ENCODE data around the gene GP9. TPM values are rescaled to one million over a fixed set of nuclear protein-coding genes. Genes with fewer than 3 reads are reported as not detected.
"Not testable (repeated sequence)": the region's sequence is repeated elsewhere in the genome, so short reads cannot be mapped to it uniquely, and the experiment has no call there.

The GP9 gene
- polyA plus RNA-seq, 2 of the 4 experiments (the other 2 are of a cell fraction), result not detected

DNA sequence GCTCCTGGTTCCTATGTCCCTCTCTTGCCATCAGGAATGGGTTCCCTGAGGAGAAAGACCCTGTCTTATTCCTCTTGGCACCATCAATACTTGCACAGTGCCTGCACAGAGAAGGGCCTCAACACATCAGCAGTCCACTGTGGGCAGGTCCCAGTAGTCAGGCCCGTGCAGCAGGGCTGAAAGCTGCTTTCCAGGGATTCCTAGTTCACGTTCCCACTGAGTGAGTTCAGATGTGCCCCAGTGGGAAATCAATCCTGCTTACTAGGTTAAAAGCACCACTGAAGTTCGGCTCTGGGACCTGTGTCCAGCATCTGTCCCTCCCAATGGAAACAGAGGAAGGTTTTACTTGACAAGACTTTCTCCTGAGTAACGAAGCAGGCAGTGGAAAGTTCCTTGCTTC, 45.3 kb downstream of the GP9 start (continued):
- TF ChIP-seq REST (IDR thresholded peaks at IDR 0.05), result no peak
- TF ChIP-seq CBX2 (IDR thresholded peaks at IDR 0.05; ENCODE audit: borderline replicate concordance, low read depth), result no peak

DNA sequence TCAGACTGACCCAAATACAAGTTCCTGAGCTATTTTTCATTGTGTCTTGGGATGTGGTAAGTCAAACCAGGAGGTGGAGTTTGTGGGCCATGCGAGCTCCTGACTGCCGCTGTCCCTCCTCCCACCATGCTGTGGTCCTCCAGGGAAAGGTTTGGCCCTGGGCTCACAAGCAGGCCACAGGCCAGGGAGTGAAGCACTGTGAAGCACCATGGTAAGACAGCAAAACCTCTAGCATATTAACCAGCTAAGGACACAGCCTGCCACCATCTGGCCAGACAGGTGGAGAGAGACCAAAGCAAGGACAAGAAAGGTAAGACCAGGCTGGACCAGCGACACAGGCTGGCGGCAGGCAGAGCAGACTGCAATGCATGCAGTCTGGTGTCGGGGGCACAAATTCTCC, 45.7 kb downstream of the GP9 start:
- Histone ChIP-seq H3K4me2 (no peak overlapping the region), H3K9me3 (no peaks in the 10 kb centered on the region), H3K27ac (no peak overlapping the region), H3K4me1 (no peaks in the 10 kb centered on the region), H3K4me3 (no peak overlapping the region)
- CTCF ChIA-PET, result interaction anchor here (0.6 to 2.3 kb wide), 6 partner anchors 12 to 1501 kb away, joined by 3 to 8 read pairs (median 4); partner anchors contain the start of gene RAB43
- FAIRE-seq (no peak), DNase-seq (ENCODE audit: low read depth in 1 of 2, low spot score in 1 of 2) (no peak), ATAC-seq (peak; percentile 19 to 45; a peak in 2 of 6 replicates)
- TF ChIP-seq JUNB (IDR thresholded peaks at IDR 0.05) (no peak), RAD21 (conservative IDR thresholded peaks at IDR 0.05 in 1 of 2, IDR thresholded peaks at IDR 0.05 in 1 of 2) (peak in 1 of 2 experiments; percentile 16; a peak in 1 of 5 replicates), POLR2A (IDR thresholded peaks at IDR 0.05; ENCODE audit: low read length) (no peak)
- POLR2A ChIA-PET, result no interaction called here
- WGBS (ENCODE audit: missing lambda C conversion rate), result 87% methylated on average over 5 of the region's 5 CpGs

- CTCF ChIA-PET, result interaction anchor here (1.2 to 2.3 kb wide), 3 partner anchors 16 to 137 kb away, joined by 4 to 8 read pairs (median 5); partner anchors contain the start of gene RAB43
- POLR2A ChIA-PET, result no interaction called here
- no peak for FAIRE-seq
Measured at GRCh38 chr3:129106866-129107565, 46.4 kb downstream of the GP9 start.

GRCh38 chr3:129107793-129108192, 47.2 kb downstream of the GP9 start:
- no peak for FAIRE-seq
- CTCF ChIA-PET, result interaction anchor here (1.5 to 2.3 kb wide), 2 partner anchors 15 to 137 kb away, joined by 5 to 8 read pairs; partner anchors contain the start of gene RAB43

More at GRCh38 chr3:129106866-129107565, 46.4 kb downstream of the GP9 start:
- Histone ChIP-seq H3K4me1 (no peaks in the 10 kb centered on the region), H3K4me2 (no peak overlapping the region), H3K9me3 (no peaks in the 10 kb centered on the region), H3K4me3 (no peak overlapping the region), H3K27ac (no peak overlapping the region)
- ATAC-seq, result no peak
- WGBS (ENCODE audit: missing lambda C conversion rate), result 80% methylated on average over 17 of the region's 19 CpGs
- TF ChIP-seq KDM1A (IDR thresholded peaks at IDR 0.05; ENCODE audit: low read depth), result no peak
- TF ChIP-seq JUN (IDR thresholded peaks at IDR 0.05), result no peak
- TF ChIP-seq MAFK (IDR thresholded peaks at IDR 0.05; ENCODE audit: partially characterized antibody), result no peak
- no peak for TF ChIP-seq ELK1 (IDR thresholded peaks at IDR 0.05; ENCODE audit: low read depth, low read length)
- TF ChIP-seq PHF8 (IDR thresholded peaks at IDR 0.05; ENCODE audit: borderline replicate concordance, low read depth), result no peak
- DNase-seq (ENCODE audit: low read depth in 1 of 2, low spot score in 1 of 2), result no peak

GRCh38 chr3:129111076-129111780, 50.6 kb downstream of the GP9 start:
- ChIA-PET CTCF (interaction anchor here (0.9 to 1.1 kb wide), 2 partner anchors 58 kb away, joined by 3 read pairs; no protein-coding TSS in a partner anchor), POLR2A (interaction anchor here (1.2 kb wide), 1 partner anchor 10 kb away, joined by 6 read pairs; the partner anchor contains the start of gene RAB43)
- FAIRE-seq; H3K27ac ChIP-seq; H3K4me2 ChIP-seq; H3K9me3 ChIP-seq; DNase-seq (ENCODE audit: low read depth in 1 of 2, low spot score in 1 of 2); H3K4me3 ChIP-seq; ATAC-seq: not testable (repeated sequence)
- 92% methylated on average over 9 of the region's 10 CpGs for WGBS (ENCODE audit: missing lambda C conversion rate)
- peaks cover 10% of the 10 kb centered on the region; the same call in 2 of the 3 replicates for H3K4me1 ChIP-seq

More at GRCh38 chr3:129107793-129108192, 47.2 kb downstream of the GP9 start:
- Histone ChIP-seq H3K4me3 (no peak overlapping the region), H3K27ac (no peak overlapping the region), H3K4me1 (peaks cover 4% of the 10 kb centered on the region; the same call in 2 of the 3 replicates), H3K4me2 (no peak overlapping the region), H3K9me3 (no peaks in the 10 kb centered on the region)
- POLR2A ChIA-PET, result no interaction called here
- no peak for ATAC-seq
- 87% methylated on average over 7 of the region's 8 CpGs for WGBS (ENCODE audit: missing lambda C conversion rate)
- TF ChIP-seq MAZ (IDR thresholded peaks at IDR 0.05; ENCODE audit: borderline replicate concordance, low read depth, low read length), result no peak
- DNase-seq (ENCODE audit: low read depth in 1 of 2, low spot score in 1 of 2), result no peak
